HPDE6-E6E7 (cell line): ENCODE results near the gene BCL11A.

Source experiments
- DNase-seq: peaks from one replicate; pipeline ENCODE4 v3.0.0; 2011; ENCODE audit warnings: missing footprints; ENCODE audit errors: extremely low spot score

BCL11A gene

DNA sequence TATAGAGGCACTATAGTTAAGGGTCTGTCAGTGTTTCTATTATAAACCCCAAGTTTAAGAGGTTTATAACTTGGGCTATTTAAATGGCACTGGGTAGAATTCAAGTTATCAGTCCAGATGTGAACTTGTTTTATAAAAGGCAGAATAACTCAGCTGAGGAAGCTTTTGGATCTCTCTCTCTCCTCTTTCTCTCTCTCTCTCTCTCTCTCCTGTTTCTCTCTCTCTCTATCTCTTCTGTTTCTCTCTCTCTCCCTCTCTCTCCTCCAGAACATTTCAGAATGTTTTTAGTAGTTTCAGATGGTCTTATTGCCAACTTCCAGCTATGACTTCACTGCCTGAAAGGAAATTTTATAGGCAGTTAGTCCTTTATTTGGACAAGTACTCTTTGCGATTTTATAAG, 6.4 kb upstream of the BCL11A start:
- DNase-seq, result no peak

DNA sequence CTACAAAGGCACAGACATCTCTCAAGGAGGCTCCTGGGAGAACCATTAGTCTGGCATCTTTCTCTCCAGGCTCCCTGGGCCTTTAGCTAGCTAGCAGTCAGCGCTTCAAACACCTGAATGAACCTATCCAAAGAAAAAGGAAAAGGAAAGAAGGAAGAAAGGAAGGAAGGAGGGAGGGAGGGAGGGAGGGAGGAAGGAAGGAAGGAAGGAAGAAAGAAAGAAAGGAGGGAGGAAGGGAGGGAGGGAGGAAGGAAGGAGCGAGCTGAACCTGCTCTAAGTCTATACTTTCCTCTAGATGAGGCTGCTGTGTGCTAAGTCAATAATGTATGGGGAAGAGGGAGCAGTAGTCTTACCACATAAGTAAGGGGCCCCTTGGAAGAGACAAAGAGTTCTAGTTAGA, 5.1 kb upstream of the BCL11A start:
- no peak for DNase-seq

GRCh38 chr2:60557486-60557864, 4.0 kb upstream of the BCL11A start:
- no peak for DNase-seq

- no peak for DNase-seq
These were observed 3.4 kb upstream of the BCL11A start for GRCh38 chr2:60556576-60557485.

DNA sequence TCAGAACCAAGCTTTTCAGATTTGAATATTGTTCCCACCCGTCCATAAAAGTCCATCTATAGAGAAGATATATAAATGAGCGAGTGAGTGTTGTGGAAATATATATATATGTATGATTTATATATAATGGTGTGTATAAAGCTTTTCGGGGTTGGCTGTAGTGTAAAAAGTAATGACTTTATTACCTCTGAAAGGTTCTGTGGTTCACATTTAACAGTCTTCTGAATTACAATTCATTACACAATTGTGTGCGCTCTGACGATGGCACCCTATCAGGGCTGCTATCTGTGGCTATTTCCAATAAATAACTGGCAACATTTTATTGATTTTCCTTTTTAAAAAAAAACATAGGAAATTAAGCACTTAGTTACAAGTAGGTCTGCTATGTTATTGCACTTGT, 2.7 kb upstream of the BCL11A start:
- no peak for DNase-seq

DNA sequence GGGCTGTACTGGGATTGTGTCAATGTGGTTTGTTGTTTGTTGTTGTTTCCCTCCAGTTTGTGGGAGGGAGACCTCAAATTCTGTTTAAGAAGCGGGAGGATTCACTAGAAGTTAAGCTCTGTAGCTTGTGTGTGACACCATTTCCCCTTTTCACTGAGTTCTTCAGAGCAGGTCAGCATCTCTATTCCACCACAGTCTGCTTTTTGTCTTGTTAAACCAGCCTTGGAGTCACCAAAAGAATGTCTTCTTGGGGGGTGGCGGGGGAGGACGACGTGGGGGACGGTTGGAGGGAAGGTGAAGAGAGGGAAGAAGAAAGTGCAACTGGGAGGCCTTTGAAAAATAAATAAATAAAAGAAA, 2.3 kb upstream of the BCL11A start:
- no peak for DNase-seq

DNA sequence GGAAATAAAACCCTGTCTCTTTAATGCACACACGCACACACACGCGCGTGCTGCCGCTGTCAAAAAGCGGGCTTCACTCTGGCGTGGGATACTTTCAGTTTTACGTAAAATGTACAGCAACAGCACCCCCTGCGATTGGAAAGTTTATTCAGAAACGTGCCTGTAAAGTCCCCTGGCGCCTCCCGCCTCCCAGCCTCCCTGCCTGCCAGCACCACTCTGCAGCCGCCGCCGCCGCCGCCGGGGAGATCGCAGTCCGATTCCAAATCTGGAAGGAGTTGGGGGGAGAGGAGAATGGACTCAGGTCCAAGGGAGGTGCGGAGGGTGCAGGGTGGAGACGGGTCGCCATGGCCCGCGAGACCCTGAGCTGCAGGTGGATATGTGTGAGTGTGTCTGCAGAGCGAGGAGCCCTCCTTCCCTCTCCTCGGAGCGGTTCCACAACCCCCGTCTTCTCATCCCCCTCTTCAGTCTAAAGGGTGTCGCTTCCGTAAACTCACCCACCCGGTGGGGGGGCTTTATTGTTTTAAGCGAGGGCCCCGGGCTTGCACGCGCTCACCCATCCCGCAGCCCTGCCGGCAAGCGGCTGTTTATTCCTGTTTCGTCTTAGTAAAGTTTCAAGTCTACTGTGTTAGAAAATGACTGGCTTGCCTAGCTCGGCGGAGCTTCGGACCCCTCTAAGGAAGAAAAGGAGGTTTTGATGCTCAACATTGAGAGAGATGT, 1.8 kb upstream of the BCL11A start:
- no peak for DNase-seq

- DNase-seq, result no peak
These were observed 1.2 kb upstream of the BCL11A start for GRCh38 chr2:60554646-60555065.

GRCh38 chr2:60554074-60554645, 706 bp upstream of the BCL11A start:
- DNase-seq, result no peak

- DNase-seq, result no peak
These were observed 481 bp downstream of the BCL11A start for GRCh38 chr2:60552851-60553494.

GRCh38 chr2:60552078-60552850, 1.2 kb downstream of the BCL11A start:
- DNase-seq, result no peak

DNA sequence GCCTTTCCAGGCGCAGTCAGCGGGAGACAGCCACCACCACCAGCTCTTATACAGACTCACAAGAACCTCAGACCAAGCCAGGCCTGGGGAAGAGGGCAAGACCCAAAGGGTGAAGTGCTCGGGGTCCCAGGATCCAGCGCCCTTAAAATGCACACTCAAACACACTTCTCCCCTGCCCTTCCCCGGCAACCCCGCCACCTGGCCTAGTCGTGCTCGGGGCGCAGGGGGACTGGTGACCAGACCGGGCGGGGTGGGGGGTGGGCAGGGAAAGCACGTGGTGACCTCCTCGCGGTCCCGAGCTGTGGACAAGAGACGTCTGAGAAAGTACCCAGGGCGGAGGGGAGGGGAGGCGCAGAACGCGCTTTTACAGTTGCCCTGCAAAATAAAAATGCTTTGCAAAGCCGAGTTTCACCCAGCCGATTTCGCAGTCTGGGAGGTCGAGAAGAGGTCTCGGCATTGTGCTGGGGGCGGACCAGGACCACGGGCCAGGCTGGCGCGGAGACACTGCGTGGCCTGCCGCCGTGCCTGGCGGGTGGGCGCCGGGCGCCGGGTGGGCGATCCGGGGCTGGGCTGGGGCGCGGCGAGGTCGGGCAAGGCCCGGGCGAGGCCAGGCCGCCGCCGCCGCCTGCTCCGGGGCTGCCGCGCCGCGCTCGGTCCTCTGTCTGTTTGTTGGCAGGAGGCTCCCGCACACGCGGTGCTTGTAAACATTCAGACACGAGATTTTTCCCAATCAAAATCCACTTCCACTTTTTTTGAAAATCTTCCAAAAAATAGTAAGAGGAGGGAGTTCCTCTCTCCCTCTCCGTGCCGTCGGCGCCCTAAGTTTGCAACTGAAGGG, 2.0 kb downstream of the BCL11A start:
- DNase-seq, result no peak

GRCh38 chr2:60550984-60551239, 2.5 kb downstream of the BCL11A start:
- DNase-seq, result no peak

DNA sequence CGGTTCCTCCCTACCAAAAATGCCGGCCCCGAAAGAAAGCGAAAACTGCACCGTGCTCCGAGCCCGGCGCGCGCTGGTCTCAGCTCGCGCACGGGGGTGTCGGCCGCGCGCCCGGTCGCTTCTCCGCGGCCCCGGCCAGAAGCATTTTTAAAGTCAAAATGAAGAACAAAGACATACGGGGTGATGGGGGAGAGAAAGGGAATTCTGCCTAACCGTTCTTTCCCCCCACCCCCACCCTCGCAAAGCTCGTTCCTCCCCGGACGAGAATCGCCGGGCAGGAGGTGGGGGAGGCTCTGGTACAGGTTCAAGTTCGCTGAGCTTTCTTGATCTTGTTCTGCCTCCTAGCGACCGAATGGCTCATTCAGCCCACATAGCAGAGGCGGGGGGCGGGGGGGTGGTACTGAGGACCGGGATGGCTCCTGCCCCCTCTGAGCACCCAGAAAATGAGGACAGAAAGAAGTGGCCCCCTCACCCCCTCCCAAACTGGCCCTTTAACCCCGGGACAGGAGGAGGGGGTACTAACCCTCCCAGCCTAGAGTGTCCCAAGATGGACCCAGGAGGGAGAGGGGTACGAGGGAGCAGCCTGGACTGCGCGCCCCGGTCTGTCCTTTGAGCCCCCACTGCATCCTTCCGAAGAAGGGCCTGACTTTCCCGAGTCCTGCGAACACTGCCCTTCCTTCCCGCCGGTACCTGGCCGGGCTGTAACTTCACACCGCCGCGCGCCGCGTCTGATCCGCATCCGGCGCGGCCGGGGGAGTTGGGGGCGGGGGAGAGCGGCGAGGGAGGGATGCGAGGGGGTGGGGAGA, 3.1 kb downstream of the BCL11A start:
- no peak for DNase-seq

DNA sequence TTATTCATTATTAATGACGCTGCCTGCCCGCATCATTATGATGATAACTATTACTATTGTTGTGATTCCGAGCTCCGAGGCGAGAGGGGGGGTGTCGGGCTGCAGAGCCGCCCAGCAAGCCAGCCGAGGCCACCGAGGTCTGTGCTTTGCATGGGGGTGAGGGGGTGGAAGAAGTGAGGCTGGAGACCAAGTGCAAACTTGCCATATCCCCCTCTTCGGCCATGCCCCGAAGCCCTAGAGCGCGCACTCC, 3.6 kb downstream of the BCL11A start:
- no peak for DNase-seq

DNA sequence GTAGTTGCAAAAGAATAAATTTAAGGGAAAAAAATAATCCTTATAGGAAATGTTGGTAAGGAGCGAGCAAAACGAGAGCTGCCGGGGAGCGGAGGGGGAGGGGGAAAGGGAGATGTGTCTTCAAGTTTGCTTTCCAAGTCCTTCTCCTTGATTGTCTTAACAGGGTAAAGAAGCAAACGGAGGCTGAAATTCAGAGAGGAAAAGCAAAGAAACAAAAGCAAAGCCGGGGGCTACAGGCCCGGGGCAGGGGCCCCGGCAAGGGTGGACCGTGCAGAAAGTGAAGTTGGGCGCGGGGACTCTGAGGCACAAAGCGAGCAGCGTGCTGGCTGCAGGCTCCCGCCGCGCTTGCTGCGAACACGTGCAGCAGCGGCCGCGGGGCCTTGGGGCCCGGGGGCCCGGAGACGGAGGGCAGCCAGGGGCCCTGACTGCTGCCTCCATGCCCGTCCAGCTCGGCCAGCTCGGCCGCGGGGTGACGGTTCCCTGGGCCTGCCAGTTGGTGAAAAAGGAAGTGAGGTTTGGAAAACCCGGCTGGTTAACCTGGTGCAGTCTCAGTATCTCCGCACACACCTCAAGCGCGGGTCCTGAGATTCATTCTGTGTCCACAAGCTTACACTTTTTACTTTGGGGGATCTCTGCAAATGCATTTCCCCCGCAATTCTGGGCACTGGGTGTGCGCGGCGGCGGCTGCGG, 4.1 kb downstream of the BCL11A start:
- no peak for DNase-seq

DNA sequence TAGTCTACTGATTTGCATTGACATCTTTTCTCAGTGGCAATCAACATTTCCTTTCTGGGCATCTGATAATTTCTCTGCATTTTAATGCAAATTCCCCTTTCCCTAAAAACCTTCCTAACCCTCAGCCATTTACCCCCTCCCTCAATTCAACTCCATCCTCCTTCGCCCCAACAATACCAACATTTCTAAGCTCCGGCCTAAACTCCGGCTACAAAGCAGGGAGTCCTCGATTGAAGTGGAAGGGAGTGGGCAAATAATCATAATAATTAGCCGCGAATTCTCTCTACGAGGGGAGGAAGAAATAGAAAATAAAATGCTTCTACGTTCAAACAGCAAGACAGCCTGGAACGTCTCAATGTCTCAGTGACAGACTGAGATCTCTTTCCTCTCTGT, 4.6 kb downstream of the BCL11A start:
- DNase-seq, result no peak

DNA sequence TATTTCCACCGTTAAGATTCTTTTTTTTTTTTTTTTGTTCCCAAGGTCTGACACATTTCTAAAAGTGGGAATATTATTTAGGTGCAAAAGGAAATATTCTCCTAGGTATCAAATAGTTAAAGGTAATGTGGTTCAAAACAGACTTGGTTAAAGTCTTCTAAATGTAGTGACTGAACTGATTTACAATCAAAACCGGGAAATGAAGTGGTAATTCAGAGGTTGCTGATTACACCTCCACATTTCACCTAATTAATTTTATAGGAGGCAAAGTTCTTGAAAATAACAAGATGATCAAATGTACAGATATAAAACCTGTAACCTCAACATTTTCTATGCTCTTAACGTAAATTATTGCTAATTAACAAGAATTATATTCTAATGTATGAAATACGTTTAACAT, 5.1 kb downstream of the BCL11A start:
- no peak for DNase-seq

- no peak for DNase-seq
These were observed 5.6 kb downstream of the BCL11A start for GRCh38 chr2:60547841-60548240.
